KOPT-K1 (cell line): Measurements from ENCODE around the gene PDE4A.
A peak's percentile ranks its signal among the peaks of the same experiment; 100 is the strongest.
"Not testable (repeated sequence)": the region's sequence is repeated elsewhere in the genome, so short reads cannot be mapped to it uniquely, and the experiment has no call there.

Source experiments
- H3K27ac ChIP-seq: fragments of 200-600 bp; sonication (generic); 2 replicates; pipeline ENCODE4 v1.5.1; 2016; ENCODE audit warnings: antibody characterized with exemption, mild to moderate bottlenecking, low read depth, low read length; ENCODE audit not compliant: poor library complexity, severe bottlenecking
- H3K36me3 ChIP-seq: fragments of 200-600 bp; sonication (generic); 2 replicates; pipeline ENCODE4 v1.5.1; 2017; ENCODE audit warnings: antibody characterized with exemption, mild to moderate bottlenecking, low read length, moderate library complexity; ENCODE audit not compliant: insufficient read depth
- H3K9me3 ChIP-seq: fragments of 200-600 bp; sonication (generic); 2 replicates; pipeline ENCODE4 v1.5.1; 2017; ENCODE audit warnings: antibody characterized with exemption, low read length, mild to moderate bottlenecking; ENCODE audit not compliant: insufficient read depth, poor library complexity, severe bottlenecking

Gene PDE4A

GRCh38 chr19:10395436-10395835 lies 24.9 kb upstream of the PDE4A start:
- H3K27ac ChIP-seq, result no peak overlapping the region
- no peaks in the 10 kb centered on the region for H3K9me3 ChIP-seq
- peaks cover 86% of the 10 kb centered on the region for H3K36me3 ChIP-seq

- H3K27ac ChIP-seq, result no peak overlapping the region
- no peaks in the 10 kb centered on the region for H3K9me3 ChIP-seq
- peaks cover 86% of the 10 kb centered on the region for H3K36me3 ChIP-seq
These were observed 24.4 kb upstream of the PDE4A start for GRCh38 chr19:10395917-10396316.

- Histone ChIP-seq H3K9me3 (no peaks in the 10 kb centered on the region), H3K27ac (no peak overlapping the region), H3K36me3 (peaks cover 58% of the 10 kb centered on the region)
These were observed 21.5 kb upstream of the PDE4A start for GRCh38 chr19:10398819-10399218.

GRCh38 chr19:10399340-10399739 lies 21.0 kb upstream of the PDE4A start:
- not testable (repeated sequence) for H3K9me3 ChIP-seq, H3K27ac ChIP-seq
- peaks cover 53% of the 10 kb centered on the region for H3K36me3 ChIP-seq

GRCh38 chr19:10399878-10400277 lies 20.5 kb upstream of the PDE4A start:
- H3K27ac ChIP-seq, result no peak overlapping the region

GRCh38 chr19:10402441-10403038 lies 17.8 kb upstream of the PDE4A start:
- Histone ChIP-seq H3K27ac (peak overlapping the region; percentile 83), H3K36me3 (peaks cover 25% of the 10 kb centered on the region), H3K9me3 (no peaks in the 10 kb centered on the region)

More at GRCh38 chr19:10399878-10400277, 20.5 kb upstream of the PDE4A start:
- H3K9me3 ChIP-seq, result no peaks in the 10 kb centered on the region
- peaks cover 48% of the 10 kb centered on the region for H3K36me3 ChIP-seq

GRCh38 chr19:10403137-10404021 lies 17.0 kb upstream of the PDE4A start, which contains the start of gene CDC37:
CDC37 (minus strand) TSS chr19:10403542; CDS start chr19:10403479, 63 bp downstream.
- Histone ChIP-seq H3K36me3 (peaks cover 18% of the 10 kb centered on the region), H3K9me3 (no peaks in the 10 kb centered on the region), H3K27ac (peak within 1 kb of the TSS; percentile 83)

GRCh38 chr19:10404888-10405820 lies 15.2 kb upstream of the PDE4A start:
- H3K27ac ChIP-seq, result no peak overlapping the region

GRCh38 chr19:10406191-10406590 lies 14.1 kb upstream of the PDE4A start:
- H3K36me3 ChIP-seq, result no peaks in the 10 kb centered on the region
- H3K9me3 ChIP-seq, result no peaks in the 10 kb centered on the region
- H3K27ac ChIP-seq, result no peak overlapping the region

More at GRCh38 chr19:10404888-10405820, 15.2 kb upstream of the PDE4A start:
- Histone ChIP-seq H3K36me3 (peaks cover 8% of the 10 kb centered on the region; the same call in 1 of the 2 replicates), H3K9me3 (no peaks in the 10 kb centered on the region)

GRCh38 chr19:10407096-10407495 lies 13.2 kb upstream of the PDE4A start:
- Histone ChIP-seq H3K36me3 (no peaks in the 10 kb centered on the region), H3K27ac (no peak overlapping the region), H3K9me3 (no peaks in the 10 kb centered on the region)

GRCh38 chr19:10408511-10409283 lies 11.6 kb upstream of the PDE4A start:
- Histone ChIP-seq H3K36me3 (no peaks in the 10 kb centered on the region), H3K27ac (peak overlapping the region; percentile 90), H3K9me3 (no peaks in the 10 kb centered on the region)

GRCh38 chr19:10411224-10411623 lies 9.1 kb upstream of the PDE4A start:
- H3K27ac ChIP-seq, result peak overlapping the region; percentile 88
- H3K36me3 ChIP-seq, H3K9me3 ChIP-seq: not testable (repeated sequence)

GRCh38 chr19:10412257-10412977 lies 7.9 kb upstream of the PDE4A start:
- no peaks in the 10 kb centered on the region for H3K36me3 ChIP-seq
- H3K27ac ChIP-seq, result peak overlapping the region; percentile 88
- peaks cover 4% of the 10 kb centered on the region for H3K9me3 ChIP-seq

- Histone ChIP-seq H3K9me3 (peaks cover 4% of the 10 kb centered on the region), H3K36me3 (no peaks in the 10 kb centered on the region), H3K27ac (no peak overlapping the region)
These were observed 4.3 kb upstream of the PDE4A start for GRCh38 chr19:10416083-10416379.
